ENCODE results near the gene MDP1. TPM values are rescaled to one million over a fixed set of nuclear protein-coding genes. Genes with fewer than 3 reads are reported as not detected.
A peak's percentile ranks its signal among the peaks of the same experiment; 100 is the strongest.

The MDP1 gene
- total and polyA plus RNA-seq, 10 of the 15 experiments (the other 5 are each of a cell fraction or from before 2014, with no cell fraction given) = 10.4 to 45.8 (median 23.5) TPM

- POLR2A ChIA-PET = interaction anchor here (0.7 to 1.9 kb wide), 6 partner anchors 9 to 76 kb away, joined by 3 to 6 read pairs (median 3); partner anchors contain the start of genes IRF9, MDP1 and RABGGTA
- intact Hi-C loops (cut with micrococcal nuclease; ENCODE audit: unreplicated experiment) = no loop called here
- no peaks in the 10 kb centered on the region for H3K9me3 ChIP-seq (replicated peaks; ENCODE audit: control insufficient read depth, insufficient read depth, low read length)
- no peak overlapping the region for H3K27ac ChIP-seq (ENCODE audit: control insufficient read depth, insufficient read depth)
- RAD21 ChIA-PET (ENCODE audit: unreplicated experiment) = interaction anchor here (0.6 to 1.1 kb wide), 2 partner anchors 59 to 193 kb away, joined by 3 read pairs; no protein-coding TSS in a partner anchor
- FAIRE-seq (no peak), ATAC-seq (no peak), DNase-seq (ENCODE audit: low read depth, low spot score) (no peak)
- H3K9ac ChIP-seq (ENCODE audit: control insufficient read depth, insufficient read depth, low read length) = no peak overlapping the region
- H3K4me1 ChIP-seq (ENCODE audit: control insufficient read depth, insufficient read depth, low read length) = peaks cover 15% of the 10 kb centered on the region
- in situ Hi-C loops (cut with MboI) = no loop called here
- peaks cover 33% of the 10 kb centered on the region for H3K79me2 ChIP-seq (ENCODE audit: control insufficient read depth, insufficient read depth, low read length)
- no TSS peak for BruUV-seq (replicated peaks)
- H3K36me3 ChIP-seq (ENCODE audit: control insufficient read depth in 2 of 2, insufficient read depth in 2 of 2, low read length in 1 of 2) = peaks cover 11 to 52% of the 10 kb centered on the region in 2 experiments
- no peak overlapping the region for H3K4me3 ChIP-seq
- no peak for TF ChIP-seq ZNF592 (IDR thresholded peaks at IDR 0.05)
- no peak for TF ChIP-seq MAX (IDR thresholded peaks at IDR 0.05; ENCODE audit: low read depth, low read length)
- TF ChIP-seq POLR2A (IDR thresholded peaks at IDR 0.05; ENCODE audit: low read depth, low read length) = 0 out of 2 replicates have a peak, but pooled peaks have one; percentile 2
- TF ChIP-seq PRDM15 (CRISPR knock-in tag; IDR thresholded peaks at IDR 0.05) = no peak
- no peak for TF ChIP-seq TCF12 (IDR thresholded peaks at IDR 0.05; ENCODE audit: low read depth, low read length)
- H4K20me1 ChIP-seq (ENCODE audit: control insufficient read depth, insufficient read depth) = peaks cover 3% of the 10 kb centered on the region; the same call in 1 of the 2 replicates
- CTCF ChIA-PET = interaction anchor here (0.6 to 12.3 kb wide), 6 partner anchors 24 to 96 kb away, joined by 3 to 368 read pairs (median 5); partner anchors contain the start of genes CHMP4A, CIDEB, DHRS1 and NOP9
- SMC1A ChIA-PET (ENCODE audit: uncharacterized antibody, unreplicated experiment) = interaction anchor here (0.6 to 1.5 kb wide), 5 partner anchors 8 to 62 kb away, joined by 3 to 4 read pairs (median 3); partner anchors contain the start of genes DHRS1 and NOP9
- WGBS (ENCODE audit: insufficient coverage, insufficient replicate concordance, low lambda C conversion rate, missing lambda C conversion rate) = 97% methylated on average over 2 of the region's 2 CpGs
- H3K27me3 ChIP-seq (replicated peaks in 1 of 2; ENCODE audit: control insufficient read depth in 2 of 2, insufficient read depth in 2 of 2, low read length in 1 of 2) = no peaks in the 10 kb centered on the region
- no peak overlapping the region for H2AFZ ChIP-seq (ENCODE audit: control insufficient read depth, low read depth, low read length)
- H3K4me2 ChIP-seq (ENCODE audit: control insufficient read depth, insufficient read depth) = no peak overlapping the region
These were observed 21.6 kb upstream of the MDP1 start for GRCh38 chr14:24237463-24237955.

Data from GM12878 (cell line).